Stimulated activated CD8-positive, alpha-beta memory T cell treated with anti-CD3 and anti-CD28 coated beads, Interleukin-4, amount 100 ng/mL, for 1 hour (primary cell): ENCODE measurements around the gene SNX9.

Experiments
- DNase-seq, 2 donors: peaks; one replicate each; pipeline ENCODE4 v3.0.0-alpha.2; 2020; ENCODE audit warnings: low read depth in 2 of 2, low spot score in 1 of 2

Gene SNX9

GRCh38 chr6:157976345-157977175 lies 153.5 kb downstream of the SNX9 start:
- no peak for DNase-seq

- no peak for DNase-seq
These were observed 154.2 kb downstream of the SNX9 start for GRCh38 chr6:157977176-157977804.

GRCh38 chr6:157978021-157978783 lies 155.2 kb downstream of the SNX9 start:
- DNase-seq = no peak

GRCh38 chr6:157980288-157981131 lies 157.5 kb downstream of the SNX9 start:
- no peak for DNase-seq

- no peak for DNase-seq
These were observed 158.0 kb downstream of the SNX9 start for GRCh38 chr6:157981132-157981394.

GRCh38 chr6:157981395-157982101 lies 158.5 kb downstream of the SNX9 start, which contains the start of gene SYNJ2:
Gene SYNJ2 (plus strand): TSS chr6:157981863. CDS start chr6:157981962, 99 bp downstream.
- DNase-seq = peak; percentile 42 to 70

GRCh38 chr6:157982102-157982562 lies 159.1 kb downstream of the SNX9 start:
- no peak for DNase-seq

GRCh38 chr6:157982563-157983405 lies 159.7 kb downstream of the SNX9 start:
- no peak for DNase-seq

- no peak for DNase-seq
These were observed 160.5 kb downstream of the SNX9 start for GRCh38 chr6:157983406-157984119.

GRCh38 chr6:157984128-157984527 lies 161.1 kb downstream of the SNX9 start:
- no peak for DNase-seq

GRCh38 chr6:157984686-157985225 lies 161.7 kb downstream of the SNX9 start:
- DNase-seq = no peak

- DNase-seq = no peak
These were observed 162.5 kb downstream of the SNX9 start for GRCh38 chr6:157985378-157986155.

- DNase-seq = no peak
These were observed 165.0 kb downstream of the SNX9 start for GRCh38 chr6:157987788-157988699.

- DNase-seq = no peak
These were observed 165.6 kb downstream of the SNX9 start for GRCh38 chr6:157988700-157989063.

- DNase-seq = no peak
These were observed 166.7 kb downstream of the SNX9 start for GRCh38 chr6:157989541-157990289.
